ENCODE data around the gene RBPMS2.
A peak's percentile ranks its signal among the peaks of the same experiment; 100 is the strongest.

The RBPMS2 gene

GRCh38 chr15:64776402-64776786, 1.0 kb upstream of the RBPMS2 start:
- peaks cover 17% of the 10 kb centered on the region for H3K4me1 ChIP-seq (ENCODE audit: insufficient read depth, low read length)
- H3K4me3 ChIP-seq (ENCODE audit: low read length): peak overlapping the region; percentile 69
- H2AFZ ChIP-seq (ENCODE audit: low read depth, low read length): no peak overlapping the region
- H3K27me3 ChIP-seq (ENCODE audit: insufficient read depth, low read length): no peaks in the 10 kb centered on the region
- H3K9me3 ChIP-seq (ENCODE audit: low read length): no peaks in the 10 kb centered on the region
- H3K36me3 ChIP-seq (ENCODE audit: insufficient read depth, low read length): no peaks in the 10 kb centered on the region

- H3K27me3 ChIP-seq (ENCODE audit: insufficient read depth, low read length): no peaks in the 10 kb centered on the region
- H3K36me3 ChIP-seq (ENCODE audit: insufficient read depth, low read length): no peaks in the 10 kb centered on the region
Measured at GRCh38 chr15:64774629-64775493, 528 bp downstream of the RBPMS2 start.

GRCh38 chr15:64774037-64774628, 1.3 kb downstream of the RBPMS2 start:
- H3K4me1 ChIP-seq (ENCODE audit: insufficient read depth, low read length): peaks cover 17% of the 10 kb centered on the region
- H3K27me3 ChIP-seq (ENCODE audit: insufficient read depth, low read length): no peaks in the 10 kb centered on the region
- no peaks in the 10 kb centered on the region for H3K9me3 ChIP-seq (ENCODE audit: low read length)
- H2AFZ ChIP-seq (ENCODE audit: low read depth, low read length): peak overlapping the region; percentile 93
- peak overlapping the region; percentile 58 for H3K4me3 ChIP-seq (ENCODE audit: low read length)
- H3K36me3 ChIP-seq (ENCODE audit: insufficient read depth, low read length): no peaks in the 10 kb centered on the region

More at GRCh38 chr15:64774629-64775493, 528 bp downstream of the RBPMS2 start:
- no peaks in the 10 kb centered on the region for H3K9me3 ChIP-seq (ENCODE audit: low read length)
- H3K4me1 ChIP-seq (ENCODE audit: insufficient read depth, low read length): peaks cover 17% of the 10 kb centered on the region
- H3K4me3 ChIP-seq (ENCODE audit: low read length): peak overlapping the region; percentile 58
- peak overlapping the region; percentile 93 for H2AFZ ChIP-seq (ENCODE audit: low read depth, low read length)

- H3K4me1 ChIP-seq (ENCODE audit: insufficient read depth, low read length): peaks cover 17% of the 10 kb centered on the region
- no peaks in the 10 kb centered on the region for H3K27me3 ChIP-seq (ENCODE audit: insufficient read depth, low read length)
- H2AFZ ChIP-seq (ENCODE audit: low read depth, low read length): no peak overlapping the region
- no peak overlapping the region for H3K4me3 ChIP-seq (ENCODE audit: low read length)
- no peaks in the 10 kb centered on the region for H3K9me3 ChIP-seq (ENCODE audit: low read length)
- H3K36me3 ChIP-seq (ENCODE audit: insufficient read depth, low read length): no peaks in the 10 kb centered on the region
Measured at GRCh38 chr15:64773606-64774005, 1.8 kb downstream of the RBPMS2 start.

GRCh38 chr15:64772964-64773363, 2.4 kb downstream of the RBPMS2 start:
- Histone ChIP-seq H2AFZ (ENCODE audit: low read depth, low read length) (no peak overlapping the region), H3K27me3 (ENCODE audit: insufficient read depth, low read length) (no peaks in the 10 kb centered on the region), H3K36me3 (ENCODE audit: insufficient read depth, low read length) (no peaks in the 10 kb centered on the region), H3K4me1 (ENCODE audit: insufficient read depth, low read length) (peaks cover 17% of the 10 kb centered on the region), H3K9me3 (ENCODE audit: low read length) (no peaks in the 10 kb centered on the region), H3K4me3 (ENCODE audit: low read length) (no peak overlapping the region)

- Histone ChIP-seq H3K27me3 (ENCODE audit: insufficient read depth, low read length) (no peaks in the 10 kb centered on the region), H3K4me1 (ENCODE audit: insufficient read depth, low read length) (peaks cover 17% of the 10 kb centered on the region), H3K9me3 (ENCODE audit: low read length) (no peaks in the 10 kb centered on the region), H3K4me3 (ENCODE audit: low read length) (no peak overlapping the region), H2AFZ (ENCODE audit: low read depth, low read length) (no peak overlapping the region), H3K36me3 (ENCODE audit: insufficient read depth, low read length) (no peaks in the 10 kb centered on the region)
Measured at GRCh38 chr15:64772488-64772887, 2.9 kb downstream of the RBPMS2 start.

GRCh38 chr15:64770626-64771025, 4.8 kb downstream of the RBPMS2 start:
- Histone ChIP-seq H3K9me3 (ENCODE audit: low read length) (no peaks in the 10 kb centered on the region), H3K36me3 (ENCODE audit: insufficient read depth, low read length) (no peaks in the 10 kb centered on the region), H3K4me1 (ENCODE audit: insufficient read depth, low read length) (peaks cover 5% of the 10 kb centered on the region), H3K4me3 (ENCODE audit: low read length) (no peak overlapping the region), H2AFZ (ENCODE audit: low read depth, low read length) (no peak overlapping the region), H3K27me3 (ENCODE audit: insufficient read depth, low read length) (no peaks in the 10 kb centered on the region)

- Histone ChIP-seq H3K4me3 (ENCODE audit: low read length) (no peak overlapping the region), H3K36me3 (ENCODE audit: insufficient read depth, low read length) (no peaks in the 10 kb centered on the region), H3K27me3 (ENCODE audit: insufficient read depth, low read length) (no peaks in the 10 kb centered on the region)
Measured at GRCh38 chr15:64767203-64767602, 8.2 kb downstream of the RBPMS2 start.

GRCh38 chr15:64766058-64766457, 9.3 kb downstream of the RBPMS2 start:
- Histone ChIP-seq H2AFZ (ENCODE audit: low read depth, low read length) (no peak overlapping the region), H3K27me3 (ENCODE audit: insufficient read depth, low read length) (no peaks in the 10 kb centered on the region), H3K4me3 (ENCODE audit: low read length) (no peak overlapping the region), H3K9me3 (ENCODE audit: low read length) (peaks cover 3% of the 10 kb centered on the region), H3K4me1 (ENCODE audit: insufficient read depth, low read length) (no peaks in the 10 kb centered on the region), H3K36me3 (ENCODE audit: insufficient read depth, low read length) (no peaks in the 10 kb centered on the region)

More at GRCh38 chr15:64767203-64767602, 8.2 kb downstream of the RBPMS2 start:
- no peaks in the 10 kb centered on the region for H3K9me3 ChIP-seq (ENCODE audit: low read length)
- no peak overlapping the region for H2AFZ ChIP-seq (ENCODE audit: low read depth, low read length)
- no peaks in the 10 kb centered on the region for H3K4me1 ChIP-seq (ENCODE audit: insufficient read depth, low read length)

- Histone ChIP-seq H3K36me3 (ENCODE audit: insufficient read depth, low read length) (no peaks in the 10 kb centered on the region), H3K4me1 (ENCODE audit: insufficient read depth, low read length) (no peaks in the 10 kb centered on the region), H3K9me3 (ENCODE audit: low read length) (peaks cover 3% of the 10 kb centered on the region), H2AFZ (ENCODE audit: low read depth, low read length) (no peak overlapping the region), H3K4me3 (ENCODE audit: low read length) (no peak overlapping the region), H3K27me3 (ENCODE audit: insufficient read depth, low read length) (no peaks in the 10 kb centered on the region)
Measured at GRCh38 chr15:64763874-64764273, 11.5 kb downstream of the RBPMS2 start.

- Histone ChIP-seq H3K9me3 (ENCODE audit: low read length) (peaks cover 3% of the 10 kb centered on the region), H3K4me3 (ENCODE audit: low read length) (no peak overlapping the region), H3K4me1 (ENCODE audit: insufficient read depth, low read length) (no peaks in the 10 kb centered on the region), H3K36me3 (ENCODE audit: insufficient read depth, low read length) (no peaks in the 10 kb centered on the region), H2AFZ (ENCODE audit: low read depth, low read length) (no peak overlapping the region), H3K27me3 (ENCODE audit: insufficient read depth, low read length) (no peaks in the 10 kb centered on the region)
Measured at GRCh38 chr15:64763462-64763861, 11.9 kb downstream of the RBPMS2 start.

- H2AFZ ChIP-seq (ENCODE audit: low read depth, low read length): no peak overlapping the region
- no peak overlapping the region for H3K4me3 ChIP-seq (ENCODE audit: low read length)
- peaks cover 7% of the 10 kb centered on the region for H3K9me3 ChIP-seq (ENCODE audit: low read length)
- H3K4me1 ChIP-seq (ENCODE audit: insufficient read depth, low read length): no peaks in the 10 kb centered on the region
- no peaks in the 10 kb centered on the region for H3K27me3 ChIP-seq (ENCODE audit: insufficient read depth, low read length)
- H3K36me3 ChIP-seq (ENCODE audit: insufficient read depth, low read length): no peaks in the 10 kb centered on the region
Measured at GRCh38 chr15:64763021-64763420, 12.4 kb downstream of the RBPMS2 start.

GRCh38 chr15:64762546-64762945, 12.8 kb downstream of the RBPMS2 start:
- no peaks in the 10 kb centered on the region for H3K36me3 ChIP-seq (ENCODE audit: insufficient read depth, low read length)
- no peak overlapping the region for H2AFZ ChIP-seq (ENCODE audit: low read depth, low read length)
- H3K27me3 ChIP-seq (ENCODE audit: insufficient read depth, low read length): no peaks in the 10 kb centered on the region
- peaks cover 8% of the 10 kb centered on the region for H3K9me3 ChIP-seq (ENCODE audit: low read length)
- H3K4me3 ChIP-seq (ENCODE audit: low read length): no peak overlapping the region
- H3K4me1 ChIP-seq (ENCODE audit: insufficient read depth, low read length): no peaks in the 10 kb centered on the region
